CD4-positive, alpha-beta memory T cell (primary cell): ENCODE results near the gene TNNI3. TPM values are rescaled to one million over a fixed set of nuclear protein-coding genes. Genes with fewer than 3 reads are reported as not detected.
A peak's percentile ranks its signal among the peaks of the same experiment; 100 is the strongest.

ENCODE experiments used
- CTCF ChIA-PET: fragments of 350-600 bp; sonication (Branson Sonifier 250); formaldehyde crosslinking; loops from one replicate; lab custom pipeline; 2021; ENCODE audit warnings: inconsistent platforms; ENCODE audit not compliant: partially characterized antibody; lab: Charles Lee
- POLR2A ChIA-PET: fragments of 350-600 bp; sonication (Branson Sonifier 250); formaldehyde crosslinking; loops from one replicate; lab custom pipeline; 2021; ENCODE audit not compliant: partially characterized antibody; lab: Charles Lee
- DNase-seq, 5 donors: peaks; one replicate each; pipeline versions ENCODE4 v3.0.0 to v3.0.0-alpha.2; 2020 to 2022; ENCODE audit warnings: mixed read lengths in 1 of 5
- H3K27ac ChIP-seq: one replicate; pipeline ENCODE4 v1.7.0; 2013; ENCODE audit warnings: low read depth, low read length
- H3K27me3 ChIP-seq: 2 replicates; pipeline ENCODE4 v1.7.0; 2013; ENCODE audit warnings: mild to moderate bottlenecking, low read length, moderate library complexity; ENCODE audit not compliant: insufficient read depth
- H3K36me3 ChIP-seq: 2 replicates; pipeline ENCODE4 v1.7.0; 2013; ENCODE audit warnings: mild to moderate bottlenecking, low read length, moderate library complexity; ENCODE audit not compliant: insufficient read depth
- H3K4me1 ChIP-seq: 2 replicates; pipeline ENCODE4 v1.7.0; 2013; ENCODE audit warnings: mild to moderate bottlenecking, low read length, moderate library complexity; ENCODE audit not compliant: insufficient read depth
- H3K4me3 ChIP-seq, 2 donors: one replicate each; pipeline ENCODE4 v1.7.0; 2013; ENCODE audit warnings: low read length in 2 of 2, mild to moderate bottlenecking in 1 of 2
- H3K9me3 ChIP-seq, 2 donors: one replicate each; pipeline ENCODE4 v1.7.0; 2013; ENCODE audit warnings: low read length in 2 of 2, control low read depth in 1 of 2; ENCODE audit not compliant: control insufficient read depth in 1 of 2
- H3K27ac Mint-ChIP-seq, 7 donors: one replicate each; pipeline ENCODE4 v1.8.0; 2020 to 2021; ENCODE audit warnings: mixed read lengths in 7 of 7, mild to moderate bottlenecking in 6 of 7, inconsistent platforms in 3 of 7, moderate library complexity in 3 of 7
- H3K27me3 Mint-ChIP-seq, 2 donors: one replicate each; pipeline ENCODE4 v1.8.0; 2020 to 2021; ENCODE audit warnings: mixed read lengths in 2 of 2
- H3K36me3 Mint-ChIP-seq, 2 donors: one replicate each; pipeline ENCODE4 v1.8.0; 2020 to 2021; ENCODE audit warnings: mixed read lengths in 2 of 2, inconsistent platforms in 1 of 2, mild to moderate bottlenecking in 1 of 2
- H3K4me1 Mint-ChIP-seq, 4 donors: one replicate each; pipeline ENCODE4 v1.8.0; 2020 to 2021; ENCODE audit warnings: mixed read lengths in 4 of 4, mild to moderate bottlenecking in 1 of 4
- H3K4me3 Mint-ChIP-seq, 8 donors: one replicate each; pipeline ENCODE4 v1.8.0; 2020 to 2021; ENCODE audit warnings: mixed read lengths in 8 of 8, mild to moderate bottlenecking in 7 of 8, moderate library complexity in 6 of 8, inconsistent platforms in 3 of 8
- H3K9me3 Mint-ChIP-seq, 8 donors: one replicate each; pipeline ENCODE4 v1.8.0; 2020 to 2021; ENCODE audit warnings: mixed read lengths in 8 of 8, mild to moderate bottlenecking in 5 of 8, inconsistent platforms in 3 of 8, moderate library complexity in 1 of 8
- intact Hi-C: fragments of 100-400 bp; cut with micrococcal nuclease; formaldehyde crosslinking; loops from one replicate; pipeline ENCODE4 v1.15.1; 2023
- polyA plus RNA-seq, 2 donors: library from polyadenylated mRNA; unstranded; fragments of 300-500 nt; fragmentation: Illumina TruSeq; gene quantifications; one replicate each; pipeline ENCODE4 v1.2.3, GENCODE V29; 2021
- total RNA-seq, 2 experiments: library from RNA; stranded (reverse); gene quantifications; one replicate each; pipeline ENCODE4 v1.2.3, GENCODE V29; 2021

Gene TNNI3
- total and polyA plus RNA-seq, 4 experiments from 2014 or later: not detected

DNA sequence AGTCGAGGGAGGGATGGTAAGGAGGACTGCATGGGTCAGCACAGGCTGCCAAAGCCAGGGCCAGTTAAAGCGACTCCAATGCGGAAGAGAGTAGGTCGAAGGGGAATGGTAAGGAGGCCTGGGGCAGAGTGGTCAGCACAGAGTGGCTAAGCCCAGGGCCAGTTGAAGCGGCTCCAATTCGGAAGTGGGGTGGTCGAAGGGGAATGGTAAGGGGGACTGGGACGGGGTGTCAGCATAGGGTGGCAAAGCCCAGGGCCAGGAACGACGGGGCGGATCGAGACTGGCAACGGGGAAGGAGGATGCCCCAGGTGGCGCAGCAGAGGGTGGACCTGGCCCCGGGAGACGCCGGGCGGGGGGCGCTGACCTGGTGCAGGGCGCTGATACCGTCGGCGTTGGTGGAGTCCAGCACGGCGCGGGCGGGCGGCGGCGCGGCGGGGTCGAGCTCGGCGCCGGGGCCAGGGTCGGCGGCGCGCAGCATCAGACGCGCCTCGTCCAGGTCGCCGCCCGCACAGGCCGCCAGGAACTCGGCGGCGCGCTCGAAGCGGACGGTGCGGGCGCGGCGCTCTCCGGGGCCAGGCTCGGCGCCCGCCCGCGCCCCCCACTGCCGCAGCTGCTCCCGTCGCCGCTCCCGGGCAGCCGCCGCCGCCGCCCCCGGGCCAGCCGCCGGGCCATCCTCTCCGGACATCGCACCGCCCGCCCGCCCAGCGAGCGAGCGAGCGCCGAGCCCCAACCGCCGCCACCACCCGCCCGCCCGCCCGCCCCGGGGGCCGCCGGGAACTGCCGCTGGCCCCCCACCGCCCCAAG, 40.5 kb downstream of the TNNI3 start, which contains the start of gene PPP1R12C:
Gene PPP1R12C, minus strand, starts transcription at position 779 of the 804 bp plus-strand sequence. Its CDS starts 94 bp downstream, at position 685.
- H3K4me3 Mint-ChIP-seq: peak within 1 kb of the TSS; percentile 98 to 100 (median 99)
- ChIA-PET POLR2A (interaction anchor here (0.5 to 2.8 kb wide), 25 partner anchors 29 to 669 kb away, joined by 3 to 13 read pairs (median 4); partner anchors contain the start of genes FIZ1, KMT5C, PPP6R1 and RDH13), CTCF (interaction anchor here (1.1 kb wide), 1 partner anchor 28 kb away, joined by 3 read pairs; no protein-coding TSS in a partner anchor)
- intact Hi-C loops: loop anchor here (1.0 to 5.0 kb wide), 10 partner anchors 28 to 558 kb away; partner anchors contain the start of genes EPN1, KMT5C, PPP6R1 and RDH13
- Histone ChIP-seq H3K27me3 (no peaks in the 10 kb centered on the region), H3K9me3 (no peaks in the 10 kb centered on the region), H3K4me1 (peaks cover 31% of the 10 kb centered on the region), H3K36me3 (no peaks in the 10 kb centered on the region), H3K4me3 (peak within 1 kb of the TSS; percentile 96 to 97), H3K27ac (peak within 1 kb of the TSS; percentile 73)
- H3K27me3 Mint-ChIP-seq: peaks cover 3 to 4% of the 10 kb centered on the region in 2 donors
- peaks cover 15 to 53% (median 34%) of the 10 kb centered on the region in 4 donors for H3K4me1 Mint-ChIP-seq
- peaks cover 0 to 16% of the 10 kb centered on the region in 2 donors for H3K36me3 Mint-ChIP-seq
- H3K27ac Mint-ChIP-seq: peak within 1 kb of the TSS; percentile 96 to 99 (median 98)
- H3K9me3 Mint-ChIP-seq: peaks cover 0 to 3% (median 0%) of the 10 kb centered on the region in 8 donors
- peak in 1 of 5 donors; percentile 24 for DNase-seq

DNA sequence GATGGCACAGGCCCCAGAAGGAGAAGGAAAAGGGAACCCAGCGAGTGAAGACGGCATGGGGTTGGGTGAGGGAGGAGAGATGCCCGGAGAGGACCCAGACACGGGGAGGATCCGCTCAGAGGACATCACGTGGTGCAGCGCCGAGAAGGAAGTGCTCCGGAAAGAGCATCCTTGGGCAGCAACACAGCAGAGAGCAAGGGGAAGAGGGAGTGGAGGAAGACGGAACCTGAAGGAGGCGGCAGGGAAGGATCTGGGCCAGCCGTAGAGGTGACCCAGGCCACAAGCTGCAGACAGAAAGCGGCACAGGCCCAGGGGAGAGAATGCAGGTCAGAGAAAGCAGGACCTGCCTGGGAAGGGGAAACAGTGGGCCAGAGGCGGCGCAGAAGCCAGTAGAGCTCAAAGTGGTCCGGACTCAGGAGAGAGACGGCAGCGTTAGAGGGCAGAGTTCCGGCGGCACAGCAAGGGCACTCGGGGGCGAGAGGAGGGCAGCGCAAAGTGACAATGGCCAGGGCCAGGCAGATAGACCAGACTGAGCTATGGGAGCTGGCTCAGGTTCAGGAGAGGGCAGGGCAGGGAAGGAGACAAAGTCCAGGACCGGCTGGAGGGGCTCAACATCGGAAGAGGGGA, 41.2 kb downstream of the TNNI3 start:
- Histone ChIP-seq H3K4me3 (peak overlapping the region; percentile 94 to 97), H3K9me3 (no peaks in the 10 kb centered on the region), H3K4me1 (peaks cover 31% of the 10 kb centered on the region), H3K36me3 (no peaks in the 10 kb centered on the region), H3K27ac (peak overlapping the region; percentile 73), H3K27me3 (no peaks in the 10 kb centered on the region)
- peaks cover 0 to 3% (median 0%) of the 10 kb centered on the region in 8 donors for H3K9me3 Mint-ChIP-seq
- DNase-seq: peak; percentile 32 to 64 (median 44)
- ChIA-PET POLR2A (interaction anchor here (0.8 to 2.8 kb wide), 12 partner anchors 28 to 538 kb away, joined by 3 to 13 read pairs (median 6); partner anchors contain the start of genes FIZ1, KMT5C, RDH13 and UBE2S), CTCF (interaction anchor here (1.0 kb wide), 1 partner anchor 28 kb away, joined by 3 read pairs; no protein-coding TSS in a partner anchor)
- intact Hi-C loops: loop anchor here (2.0 to 5.0 kb wide), 4 partner anchors 28 to 526 kb away; partner anchors contain the start of genes PPP6R1, ZNF580 and ZNF581
- H3K36me3 Mint-ChIP-seq: peaks cover 0 to 19% of the 10 kb centered on the region in 2 donors
- H3K27ac Mint-ChIP-seq: peak overlapping the region; percentile 96 to 99 (median 98)
- peak overlapping the region; percentile 88 to 99 (median 98) for H3K4me3 Mint-ChIP-seq
- peaks cover 2 to 4% of the 10 kb centered on the region in 2 donors for H3K27me3 Mint-ChIP-seq
- peaks cover 15 to 53% (median 35%) of the 10 kb centered on the region in 4 donors for H3K4me1 Mint-ChIP-seq

DNA sequence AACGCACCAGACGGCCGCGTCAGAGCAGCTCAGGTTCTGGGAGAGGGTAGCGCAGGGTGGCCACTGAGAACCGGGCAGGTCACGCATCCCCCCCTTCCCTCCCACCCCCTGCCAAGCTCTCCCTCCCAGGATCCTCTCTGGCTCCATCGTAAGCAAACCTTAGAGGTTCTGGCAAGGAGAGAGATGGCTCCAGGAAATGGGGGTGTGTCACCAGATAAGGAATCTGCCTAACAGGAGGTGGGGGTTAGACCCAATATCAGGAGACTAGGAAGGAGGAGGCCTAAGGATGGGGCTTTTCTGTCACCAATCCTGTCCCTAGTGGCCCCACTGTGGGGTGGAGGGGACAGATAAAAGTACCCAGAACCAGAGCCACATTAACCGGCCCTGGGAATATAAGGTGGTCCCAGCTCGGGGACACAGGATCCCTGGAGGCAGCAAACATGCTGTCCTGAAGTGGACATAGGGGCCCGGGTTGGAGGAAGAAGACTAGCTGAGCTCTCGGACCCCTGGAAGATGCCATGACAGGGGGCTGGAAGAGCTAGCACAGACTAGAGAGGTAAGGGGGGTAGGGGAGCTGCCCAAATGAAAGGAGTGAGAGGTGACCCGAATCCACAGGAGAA, 42.0 kb downstream of the TNNI3 start:
- Histone ChIP-seq H3K36me3 (no peaks in the 10 kb centered on the region), H3K4me1 (peaks cover 31% of the 10 kb centered on the region), H3K9me3 (no peaks in the 10 kb centered on the region), H3K27ac (peak overlapping the region; percentile 73), H3K4me3 (peak overlapping the region in 1 of 2 donors; percentile 94), H3K27me3 (no peaks in the 10 kb centered on the region)
- CTCF ChIA-PET: interaction anchor here (1.0 kb wide), 1 partner anchor 27 kb away, joined by 3 read pairs; no protein-coding TSS in a partner anchor
- Mint-ChIP-seq H3K27me3 (peaks cover 2 to 3% of the 10 kb centered on the region in 2 donors), H3K4me3 (peak overlapping the region; percentile 88 to 99 (median 98)), H3K36me3 (peaks cover 5 to 24% of the 10 kb centered on the region in 2 donors), H3K4me1 (peaks cover 15 to 52% (median 35%) of the 10 kb centered on the region in 4 donors), H3K9me3 (peaks cover 0 to 3% (median 0%) of the 10 kb centered on the region in 8 donors), H3K27ac (peak overlapping the region; percentile 96 to 99 (median 98))
- DNase-seq: no peak
- POLR2A ChIA-PET: interaction anchor here (1.4 kb wide), 1 partner anchor 223 kb away, joined by 6 read pairs; the partner anchor contains the start of gene KMT5C
- intact Hi-C loops: loop anchor here (2.0 to 5.0 kb wide), 4 partner anchors 27 to 527 kb away; partner anchors contain the start of genes PPP6R1, ZNF580 and ZNF581

DNA sequence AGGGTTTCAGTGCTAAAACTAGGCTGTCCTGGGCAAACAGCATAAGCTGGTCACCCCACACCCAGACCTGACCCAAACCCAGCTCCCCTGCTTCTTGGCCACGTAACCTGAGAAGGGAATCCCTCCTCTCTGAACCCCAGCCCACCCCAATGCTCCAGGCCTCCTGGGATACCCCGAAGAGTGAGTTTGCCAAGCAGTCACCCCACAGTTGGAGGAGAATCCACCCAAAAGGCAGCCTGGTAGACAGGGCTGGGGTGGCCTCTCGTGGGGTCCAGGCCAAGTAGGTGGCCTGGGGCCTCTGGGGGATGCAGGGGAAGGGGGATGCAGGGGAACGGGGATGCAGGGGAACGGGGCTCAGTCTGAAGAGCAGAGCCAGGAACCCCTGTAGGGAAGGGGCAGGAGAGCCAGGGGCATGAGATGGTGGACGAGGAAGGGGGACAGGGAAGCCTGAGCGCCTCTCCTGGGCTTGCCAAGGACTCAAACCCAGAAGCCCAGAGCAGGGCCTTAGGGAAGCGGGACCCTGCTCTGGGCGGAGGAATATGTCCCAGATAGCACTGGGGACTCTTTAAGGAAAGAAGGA, 42.9 kb downstream of the TNNI3 start:
- Histone ChIP-seq H3K4me3 (no peak overlapping the region), H3K9me3 (no peaks in the 10 kb centered on the region), H3K36me3 (no peaks in the 10 kb centered on the region), H3K27ac (no peak overlapping the region), H3K27me3 (no peaks in the 10 kb centered on the region), H3K4me1 (peaks cover 31% of the 10 kb centered on the region)
- Mint-ChIP-seq H3K27me3 (peaks cover 2 to 3% of the 10 kb centered on the region in 2 donors), H3K36me3 (peaks cover 5 to 27% of the 10 kb centered on the region in 2 donors), H3K4me1 (peaks cover 15 to 53% (median 32%) of the 10 kb centered on the region in 4 donors), H3K27ac (peak overlapping the region in 4 of 7 donors; percentile 74 to 97 (median 84)), H3K4me3 (peak overlapping the region in 7 of 8 donors; percentile 31 to 93 (median 64)), H3K9me3 (peaks cover 0 to 3% (median 0%) of the 10 kb centered on the region in 8 donors)
- no peak for DNase-seq
- ChIA-PET POLR2A (no interaction called here), CTCF (interaction anchor here (1.6 kb wide), 1 partner anchor 27 kb away, joined by 3 read pairs; no protein-coding TSS in a partner anchor)
- intact Hi-C loops: loop anchor here (5.0 kb wide), 2 partner anchors 143 to 528 kb away; partner anchors contain the start of genes PPP6R1, ZNF580 and ZNF581

DNA sequence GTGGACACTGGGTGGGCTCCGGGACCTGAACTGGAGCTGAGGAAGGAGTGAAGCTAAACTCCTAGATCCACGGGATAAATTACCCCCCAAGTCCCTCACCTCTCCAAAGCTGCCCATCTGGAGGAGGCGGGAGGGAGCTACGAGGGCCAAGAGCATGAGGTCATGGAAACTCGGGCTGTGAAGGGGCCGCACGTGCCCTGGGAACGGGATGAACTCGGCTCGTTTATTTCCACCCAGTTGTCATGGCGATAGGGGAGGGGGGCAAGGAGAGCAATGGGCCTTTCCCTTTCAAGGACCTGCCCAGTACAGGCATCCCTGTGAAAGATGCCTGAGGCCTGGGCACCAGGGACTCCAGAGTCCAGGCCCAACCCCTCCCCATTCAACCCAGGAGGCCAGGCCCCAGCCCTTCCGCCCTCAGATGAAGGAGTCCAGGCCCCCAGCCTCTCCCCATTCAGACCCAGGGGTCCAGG, 43.9 kb downstream of the TNNI3 start:
- Mint-ChIP-seq H3K4me1 (peaks cover 10 to 43% (median 24%) of the 10 kb centered on the region in 4 donors), H3K27me3 (peaks cover 0 to 3% of the 10 kb centered on the region in 2 donors), H3K27ac (peak overlapping the region in 4 of 7 donors; percentile 13 to 69 (median 48)), H3K4me3 (peak overlapping the region in 1 of 8 donors; percentile 42), H3K9me3 (peaks cover 0 to 3% (median 0%) of the 10 kb centered on the region in 8 donors), H3K36me3 (peaks cover 12 to 36% of the 10 kb centered on the region in 2 donors)
- ChIA-PET CTCF (interaction anchor here (1.6 kb wide), 1 partner anchor 26 kb away, joined by 3 read pairs; no protein-coding TSS in a partner anchor), POLR2A (no interaction called here)
- H3K27ac ChIP-seq: no peak overlapping the region
- H3K36me3 ChIP-seq: no peaks in the 10 kb centered on the region
- peaks cover 27% of the 10 kb centered on the region for H3K4me1 ChIP-seq
- H3K9me3 ChIP-seq: no peaks in the 10 kb centered on the region
- no peaks in the 10 kb centered on the region for H3K27me3 ChIP-seq
- H3K4me3 ChIP-seq: no peak overlapping the region
- intact Hi-C loops: no loop called here
- peak in 1 of 5 donors; percentile 9 for DNase-seq
